HL-60 (cell line): ENCODE measurements around the gene MATK.

ENCODE experiments used
- DNase-seq, 2 experiments: peaks; one replicate each; pipeline ENCODE4 v3.0.0-alpha.2; 2010 to 2020; ENCODE audit warnings: low read depth in 1 of 2, low spot score in 1 of 2
- H3K27ac ChIP-seq: fragments of 250-450 bp; sonication (Bioruptor Pico); replicated peaks from 2 replicates; pipeline ENCODE4 v1.5.1; 2020; ENCODE audit warnings: mild to moderate bottlenecking, moderate library complexity
- H3K27me3 ChIP-seq: fragments of 250-450 bp; sonication (Bioruptor Pico); 2 replicates; pipeline ENCODE4 v1.5.1; 2021; ENCODE audit warnings: mild to moderate bottlenecking, moderate library complexity; ENCODE audit not compliant: insufficient read depth, poor library complexity, severe bottlenecking
- H3K4me3 ChIP-seq: replicated peaks from 2 replicates; pipeline ENCODE4 v1.5.1; 2011; ENCODE audit warnings: mild to moderate bottlenecking, control low read depth, low read length; ENCODE audit not compliant: insufficient read depth
- GABPA ChIP-seq: IDR thresholded peaks from 2 replicates; pipeline ENCODE4 v1.6.1; 2012; ENCODE audit warnings: low read depth
- POLR2AphosphoS5 ChIP-seq: IDR thresholded peaks from 2 replicates; pipeline ENCODE4 v1.6.1; 2012; ENCODE audit warnings: low read depth
- SPI1 ChIP-seq: IDR thresholded peaks from 2 replicates; pipeline ENCODE4 v1.6.1; 2012; ENCODE audit warnings: low read depth, mild to moderate bottlenecking, borderline replicate concordance
- TF ChIP-seq, protein P1 (sequence below): IDR thresholded peaks from one replicate; pipeline ENCODE4 v1.5.1; 2011; ENCODE audit warnings: low read length, control low read depth, inconsistent platforms; ENCODE audit not compliant: insufficient read depth
- TF ChIP-seq, protein P2 (sequence below): IDR thresholded peaks from 2 replicates; pipeline ENCODE4 v1.6.1; 2012; ENCODE audit warnings: low read depth; ENCODE audit not compliant: insufficient replicate concordance

Gene MATK

DNA sequence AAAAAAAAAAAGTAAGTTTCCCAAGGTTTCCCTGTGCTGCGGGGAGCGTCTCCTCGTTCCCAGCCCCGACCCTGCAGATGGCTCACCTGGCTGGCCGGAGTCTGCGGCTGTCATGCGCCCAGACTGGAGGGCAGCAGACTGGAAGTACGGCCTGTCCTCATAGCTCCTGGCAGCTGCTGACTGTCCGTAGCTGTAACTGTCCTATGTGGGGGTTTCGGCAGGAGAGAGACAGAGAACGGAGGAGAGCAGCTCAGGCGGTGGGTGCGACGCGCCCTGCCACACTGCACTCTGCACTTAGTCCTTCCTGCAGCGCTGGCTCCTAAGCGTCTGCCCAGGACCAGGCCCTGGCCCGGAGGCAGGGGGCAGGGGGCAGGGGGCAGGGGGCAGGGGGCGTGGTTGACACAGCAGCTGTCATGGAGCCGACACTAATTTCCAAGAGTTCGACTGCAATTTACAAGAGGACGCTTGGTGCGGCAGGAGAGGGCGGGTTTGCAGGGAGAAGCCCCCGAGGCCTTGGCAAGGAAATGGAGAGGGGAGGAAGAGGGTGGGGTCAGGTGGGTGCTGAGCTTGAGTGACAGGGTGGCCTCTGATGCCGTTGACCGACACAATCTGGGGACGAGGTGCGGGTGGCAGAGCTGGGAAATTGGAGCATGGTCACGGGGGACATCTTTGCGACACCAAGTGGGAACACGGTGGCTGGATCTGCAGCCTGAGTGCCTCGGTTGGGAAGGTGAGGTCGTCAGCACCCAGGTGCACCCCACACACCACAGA lies 47.6 kb upstream of the MATK start:
- no peak for DNase-seq
- Histone ChIP-seq H3K27me3 (no peaks in the 10 kb centered on the region), H3K27ac (no peak overlapping the region), H3K4me3 (no peak overlapping the region)
- TF ChIP-seq SPI1: no peak
- TF ChIP-seq, protein P1, sequence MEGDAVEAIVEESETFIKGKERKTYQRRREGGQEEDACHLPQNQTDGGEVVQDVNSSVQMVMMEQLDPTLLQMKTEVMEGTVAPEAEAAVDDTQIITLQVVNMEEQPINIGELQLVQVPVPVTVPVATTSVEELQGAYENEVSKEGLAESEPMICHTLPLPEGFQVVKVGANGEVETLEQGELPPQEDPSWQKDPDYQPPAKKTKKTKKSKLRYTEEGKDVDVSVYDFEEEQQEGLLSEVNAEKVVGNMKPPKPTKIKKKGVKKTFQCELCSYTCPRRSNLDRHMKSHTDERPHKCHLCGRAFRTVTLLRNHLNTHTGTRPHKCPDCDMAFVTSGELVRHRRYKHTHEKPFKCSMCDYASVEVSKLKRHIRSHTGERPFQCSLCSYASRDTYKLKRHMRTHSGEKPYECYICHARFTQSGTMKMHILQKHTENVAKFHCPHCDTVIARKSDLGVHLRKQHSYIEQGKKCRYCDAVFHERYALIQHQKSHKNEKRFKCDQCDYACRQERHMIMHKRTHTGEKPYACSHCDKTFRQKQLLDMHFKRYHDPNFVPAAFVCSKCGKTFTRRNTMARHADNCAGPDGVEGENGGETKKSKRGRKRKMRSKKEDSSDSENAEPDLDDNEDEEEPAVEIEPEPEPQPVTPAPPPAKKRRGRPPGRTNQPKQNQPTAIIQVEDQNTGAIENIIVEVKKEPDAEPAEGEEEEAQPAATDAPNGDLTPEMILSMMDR: no peak
- TF ChIP-seq POLR2AphosphoS5: no peak
- TF ChIP-seq, protein P2, sequence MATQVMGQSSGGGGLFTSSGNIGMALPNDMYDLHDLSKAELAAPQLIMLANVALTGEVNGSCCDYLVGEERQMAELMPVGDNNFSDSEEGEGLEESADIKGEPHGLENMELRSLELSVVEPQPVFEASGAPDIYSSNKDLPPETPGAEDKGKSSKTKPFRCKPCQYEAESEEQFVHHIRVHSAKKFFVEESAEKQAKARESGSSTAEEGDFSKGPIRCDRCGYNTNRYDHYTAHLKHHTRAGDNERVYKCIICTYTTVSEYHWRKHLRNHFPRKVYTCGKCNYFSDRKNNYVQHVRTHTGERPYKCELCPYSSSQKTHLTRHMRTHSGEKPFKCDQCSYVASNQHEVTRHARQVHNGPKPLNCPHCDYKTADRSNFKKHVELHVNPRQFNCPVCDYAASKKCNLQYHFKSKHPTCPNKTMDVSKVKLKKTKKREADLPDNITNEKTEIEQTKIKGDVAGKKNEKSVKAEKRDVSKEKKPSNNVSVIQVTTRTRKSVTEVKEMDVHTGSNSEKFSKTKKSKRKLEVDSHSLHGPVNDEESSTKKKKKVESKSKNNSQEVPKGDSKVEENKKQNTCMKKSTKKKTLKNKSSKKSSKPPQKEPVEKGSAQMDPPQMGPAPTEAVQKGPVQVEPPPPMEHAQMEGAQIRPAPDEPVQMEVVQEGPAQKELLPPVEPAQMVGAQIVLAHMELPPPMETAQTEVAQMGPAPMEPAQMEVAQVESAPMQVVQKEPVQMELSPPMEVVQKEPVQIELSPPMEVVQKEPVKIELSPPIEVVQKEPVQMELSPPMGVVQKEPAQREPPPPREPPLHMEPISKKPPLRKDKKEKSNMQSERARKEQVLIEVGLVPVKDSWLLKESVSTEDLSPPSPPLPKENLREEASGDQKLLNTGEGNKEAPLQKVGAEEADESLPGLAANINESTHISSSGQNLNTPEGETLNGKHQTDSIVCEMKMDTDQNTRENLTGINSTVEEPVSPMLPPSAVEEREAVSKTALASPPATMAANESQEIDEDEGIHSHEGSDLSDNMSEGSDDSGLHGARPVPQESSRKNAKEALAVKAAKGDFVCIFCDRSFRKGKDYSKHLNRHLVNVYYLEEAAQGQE: no peak

DNA sequence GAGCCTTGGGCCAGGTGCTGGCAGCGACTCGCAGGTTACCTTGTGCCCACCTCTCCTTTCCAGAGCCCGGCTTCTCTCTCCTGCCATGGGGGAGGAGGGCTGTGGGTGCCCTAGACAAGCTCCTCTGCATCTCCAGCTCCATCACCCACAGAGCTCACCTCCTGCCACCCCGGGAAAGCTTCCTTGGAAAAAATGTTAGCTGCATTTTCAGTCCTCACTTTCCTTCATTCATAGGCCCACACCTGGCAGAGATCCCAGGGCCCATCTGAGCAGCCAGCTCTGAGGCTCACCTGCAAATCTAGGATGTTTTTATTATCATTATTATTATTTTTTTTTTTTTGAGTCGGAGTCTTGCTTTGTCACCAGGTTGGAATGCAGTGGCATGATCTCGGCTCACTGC lies 45.8 kb upstream of the MATK start:
- H3K27me3 ChIP-seq: no peaks in the 10 kb centered on the region
- no peak for DNase-seq
- H3K4me3 ChIP-seq: no peak overlapping the region
- no peak overlapping the region for H3K27ac ChIP-seq
- TF ChIP-seq GABPA: no peak
- TF ChIP-seq, protein P2: no peak
- TF ChIP-seq SPI1: no peak
- TF ChIP-seq POLR2AphosphoS5: no peak
- TF ChIP-seq, protein P1: no peak

DNA sequence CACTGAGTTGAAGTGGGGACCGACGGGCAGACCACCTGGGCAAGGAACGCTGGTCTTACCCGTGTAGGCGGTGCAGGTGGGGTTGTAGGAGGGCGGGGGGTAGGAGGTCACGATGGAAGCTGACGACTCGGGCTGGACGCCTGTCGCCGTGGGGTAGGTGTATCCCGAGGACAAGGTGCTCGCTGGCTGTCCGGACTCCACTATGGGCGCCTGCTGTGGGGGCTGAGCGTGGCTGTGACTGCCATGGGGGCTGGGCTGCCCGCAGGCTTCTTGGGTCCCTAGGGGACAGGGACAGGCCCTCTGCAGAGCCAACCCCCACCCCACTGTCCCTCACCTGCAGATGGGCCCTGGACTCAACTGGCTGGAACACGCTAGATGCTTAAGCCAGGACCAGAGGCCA lies 45.4 kb upstream of the MATK start:
- Histone ChIP-seq H3K4me3 (no peak overlapping the region), H3K27ac (no peak overlapping the region), H3K27me3 (no peaks in the 10 kb centered on the region)
- DNase-seq: no peak
- TF ChIP-seq POLR2AphosphoS5: no peak
- no peak for TF ChIP-seq SPI1
- TF ChIP-seq, protein P2: no peak
- TF ChIP-seq, protein P1: no peak
- TF ChIP-seq GABPA: no peak
